Glomerular endothelial cell (primary cell): ENCODE data around the gene LMX1A. TPM values are rescaled to one million over a fixed set of nuclear protein-coding genes. Genes with fewer than 3 reads are reported as not detected.

Experiments used
- DNase-seq: peaks from one replicate; pipeline ENCODE4 v3.0.0-alpha.2; 2011; ENCODE audit warnings: low read depth, low spot score; ENCODE audit errors: extremely low read depth
- total RNA-seq: library from RNA; depleted of rRNA; stranded (reverse); fragments of >200 nt; gene quantifications from 2 replicates; pipeline ENCODE4 v1.2.3, GENCODE V29; 2015

Gene LMX1A
- total RNA-seq, 1 donor from 2014 or later, result not detected

GRCh38 chr1:165327538-165327937, 29.0 kb downstream of the LMX1A start:
- no peak for DNase-seq

GRCh38 chr1:165325460-165326203, 30.9 kb downstream of the LMX1A start:
- no peak for DNase-seq

- no peak for DNase-seq
Observed at GRCh38 chr1:165324050-165324449, 32.5 kb downstream of the LMX1A start.

GRCh38 chr1:165317612-165318011, 38.9 kb downstream of the LMX1A start:
- no peak for DNase-seq

- DNase-seq, result no peak
Observed at GRCh38 chr1:165316153-165316772, 40.3 kb downstream of the LMX1A start.

GRCh38 chr1:165315481-165315880, 41.0 kb downstream of the LMX1A start:
- DNase-seq, result no peak

- no peak for DNase-seq
Observed at GRCh38 chr1:165313903-165314302, 42.6 kb downstream of the LMX1A start.

- DNase-seq, result no peak
Observed at GRCh38 chr1:165312591-165312990, 43.9 kb downstream of the LMX1A start.

- no peak for DNase-seq
Observed at GRCh38 chr1:165306543-165307434, 49.7 kb downstream of the LMX1A start.

GRCh38 chr1:165303386-165303785, 53.1 kb downstream of the LMX1A start:
- no peak for DNase-seq

- DNase-seq, result no peak
Observed at GRCh38 chr1:165300400-165300903, 56.1 kb downstream of the LMX1A start.

GRCh38 chr1:165298203-165298820, 58.2 kb downstream of the LMX1A start:
- DNase-seq, result no peak

- no peak for DNase-seq
Observed at GRCh38 chr1:165296205-165296604, 60.3 kb downstream of the LMX1A start.

GRCh38 chr1:165290148-165290547, 66.4 kb downstream of the LMX1A start:
- DNase-seq, result no peak

GRCh38 chr1:165289556-165289955, 67.0 kb downstream of the LMX1A start:
- DNase-seq, result no peak

GRCh38 chr1:165288350-165289120, 68.0 kb downstream of the LMX1A start:
- no peak for DNase-seq

GRCh38 chr1:165287781-165288180, 68.7 kb downstream of the LMX1A start:
- no peak for DNase-seq

GRCh38 chr1:165287329-165287728, 69.2 kb downstream of the LMX1A start:
- no peak for DNase-seq

GRCh38 chr1:165284454-165284853, 72.1 kb downstream of the LMX1A start:
- no peak for DNase-seq
